K562 (cell line): ENCODE results near the gene NEK1.

ENCODE experiments used
- CHD1 ChIP-seq: fragments of 200-600 bp; sonication (generic); IDR thresholded peaks from one replicate; pipeline ENCODE4 v1.6.1; 2012; ENCODE audit warnings: mild to moderate bottlenecking, moderate library complexity, low read length, inconsistent platforms
- E2F1 ChIP-seq: sonication (generic); formaldehyde crosslinking; IDR thresholded peaks from 2 replicates; pipeline ENCODE4 v1.8.1; 2023; ENCODE audit warnings: mild to moderate bottlenecking, missing genetic modification reagents, moderate library complexity
- ETV6 ChIP-seq, 3 experiments: fragments of 150-350 bp in 1 of 3; sonication (generic) in 1 of 3; formaldehyde crosslinking in 1 of 3; IDR thresholded peaks; 2 replicates each; pipeline versions ENCODE4 v1.6.1 to v1.8.0; 2014 to 2022; ENCODE audit warnings: borderline replicate concordance in 2 of 3, low read depth in 2 of 3, antibody characterized with exemption in 1 of 3, low read length in 1 of 3, mild to moderate bottlenecking in 1 of 3, missing genetic modification reagents in 1 of 3
- EZH2 ChIP-seq: IDR thresholded peaks from 2 replicates; pipeline ENCODE4 v1.6.1; 2012; ENCODE audit warnings: low read depth, mild to moderate bottlenecking, inconsistent platforms, low read length, borderline replicate concordance
- HMG20B ChIP-seq: fragments of 250-450 bp; sonication (Bioruptor Pico); IDR thresholded peaks from 2 replicates; pipeline ENCODE4 v1.5.0; 2021; ENCODE audit warnings: mild to moderate bottlenecking
- KDM1A ChIP-seq, 2 experiments: fragments of 450-650 bp; IDR thresholded peaks; 2 replicates each; pipeline ENCODE4 v1.6.1; 2016; ENCODE audit warnings: mild to moderate bottlenecking in 2 of 2
- PCBP1 ChIP-seq: fragments of 200-400 bp; formaldehyde crosslinking; IDR thresholded peaks from 2 replicates; pipeline ENCODE4 v1.6.1; 2018; ENCODE audit warnings: mild to moderate bottlenecking, low read depth, low read length; ENCODE audit not compliant: poor library complexity, severe bottlenecking
- UBTF ChIP-seq, 2 experiments: IDR thresholded peaks; 2 replicates each; pipeline ENCODE4 v1.6.1; 2012; ENCODE audit warnings: improper control_type of control experiment in 2 of 2, low read depth in 2 of 2, low read length in 2 of 2, borderline replicate concordance in 1 of 2
- TF ChIP-seq, protein P1 (sequence below), 3 experiments: IDR thresholded peaks in 2 of 3; conservative IDR thresholded peaks in 1 of 3; 2 replicates each; pipeline ENCODE4 v1.5.1; 2011 to 2012; ENCODE audit warnings: low read length in 3 of 3, mild to moderate bottlenecking in 3 of 3, control low read depth in 2 of 3, improper control_type of control experiment in 1 of 3, inconsistent platforms in 1 of 3, low read depth in 1 of 3, mixed read lengths in 1 of 3, moderate library complexity in 1 of 3; ENCODE audit not compliant: insufficient read depth in 2 of 3
- TF ChIP-seq, protein P2 (sequence below): fragments of 200-800 bp; sonication (Bioruptor generic); IDR thresholded peaks from 2 replicates; pipeline ENCODE4 v1.6.1; 2017; ENCODE audit warnings: missing genetic modification characterization, missing compliant biosample characterization

GRCh38 chr4:169458575-169458974 lies 153.8 kb downstream of the NEK1 start:
- TF ChIP-seq, protein P1, sequence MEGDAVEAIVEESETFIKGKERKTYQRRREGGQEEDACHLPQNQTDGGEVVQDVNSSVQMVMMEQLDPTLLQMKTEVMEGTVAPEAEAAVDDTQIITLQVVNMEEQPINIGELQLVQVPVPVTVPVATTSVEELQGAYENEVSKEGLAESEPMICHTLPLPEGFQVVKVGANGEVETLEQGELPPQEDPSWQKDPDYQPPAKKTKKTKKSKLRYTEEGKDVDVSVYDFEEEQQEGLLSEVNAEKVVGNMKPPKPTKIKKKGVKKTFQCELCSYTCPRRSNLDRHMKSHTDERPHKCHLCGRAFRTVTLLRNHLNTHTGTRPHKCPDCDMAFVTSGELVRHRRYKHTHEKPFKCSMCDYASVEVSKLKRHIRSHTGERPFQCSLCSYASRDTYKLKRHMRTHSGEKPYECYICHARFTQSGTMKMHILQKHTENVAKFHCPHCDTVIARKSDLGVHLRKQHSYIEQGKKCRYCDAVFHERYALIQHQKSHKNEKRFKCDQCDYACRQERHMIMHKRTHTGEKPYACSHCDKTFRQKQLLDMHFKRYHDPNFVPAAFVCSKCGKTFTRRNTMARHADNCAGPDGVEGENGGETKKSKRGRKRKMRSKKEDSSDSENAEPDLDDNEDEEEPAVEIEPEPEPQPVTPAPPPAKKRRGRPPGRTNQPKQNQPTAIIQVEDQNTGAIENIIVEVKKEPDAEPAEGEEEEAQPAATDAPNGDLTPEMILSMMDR (IDR thresholded peaks at IDR 0.05 in 2 of 3, conservative IDR thresholded peaks at IDR 0.05 in 1 of 3; ENCODE audit: insufficient read depth in 2 of 3, low read depth in 1 of 3, low read length in 3 of 3): no peak
- TF ChIP-seq HMG20B (CRISPR knock-in tag): no peak
- TF ChIP-seq, protein P2, sequence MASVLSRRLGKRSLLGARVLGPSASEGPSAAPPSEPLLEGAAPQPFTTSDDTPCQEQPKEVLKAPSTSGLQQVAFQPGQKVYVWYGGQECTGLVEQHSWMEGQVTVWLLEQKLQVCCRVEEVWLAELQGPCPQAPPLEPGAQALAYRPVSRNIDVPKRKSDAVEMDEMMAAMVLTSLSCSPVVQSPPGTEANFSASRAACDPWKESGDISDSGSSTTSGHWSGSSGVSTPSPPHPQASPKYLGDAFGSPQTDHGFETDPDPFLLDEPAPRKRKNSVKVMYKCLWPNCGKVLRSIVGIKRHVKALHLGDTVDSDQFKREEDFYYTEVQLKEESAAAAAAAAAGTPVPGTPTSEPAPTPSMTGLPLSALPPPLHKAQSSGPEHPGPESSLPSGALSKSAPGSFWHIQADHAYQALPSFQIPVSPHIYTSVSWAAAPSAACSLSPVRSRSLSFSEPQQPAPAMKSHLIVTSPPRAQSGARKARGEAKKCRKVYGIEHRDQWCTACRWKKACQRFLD (CRISPR knock-in tag): no peak
- TF ChIP-seq PCBP1: no peak
- no peak for TF ChIP-seq KDM1A (IDR thresholded peaks at IDR 0.05)
- no peak for TF ChIP-seq E2F1 (CRISPR knock-in tag)
- no peak for TF ChIP-seq CHD1
- TF ChIP-seq ETV6 (IDR thresholded peaks at IDR 0.05; ENCODE audit: borderline replicate concordance in 1 of 2, low read depth in 2 of 2, low read length in 1 of 2): no peak
- TF ChIP-seq ETV6 (CRISPR knock-in tag; IDR thresholded peaks at IDR 0.05; ENCODE audit: borderline replicate concordance): no peak
- TF ChIP-seq EZH2: no peak
- no peak for TF ChIP-seq UBTF (IDR thresholded peaks at IDR 0.05; ENCODE audit: borderline replicate concordance in 1 of 2, low read depth in 2 of 2, low read length in 2 of 2)
